Vagina (tissue), 2 donors: Measurements from ENCODE around the gene TRABD2B.

Source experiments
- CTCF ChIP-seq, 3 experiments: fragments of 450-650 bp in 2 of 3; fragments of 200-600 bp in 1 of 3; sonication (generic) in 1 of 3; IDR thresholded peaks; one replicate each; pipeline ENCODE4 v1.5.1; 2017 to 2019; ENCODE audit warnings: antibody characterized with exemption in 3 of 3, mild to moderate bottlenecking in 2 of 3, moderate library complexity in 2 of 3
- POLR2A ChIP-seq, 2 donors: fragments of 450-650 bp; IDR thresholded peaks; one replicate each; pipeline ENCODE4 v1.6.1; 2017; ENCODE audit warnings: antibody characterized with exemption in 2 of 2, mild to moderate bottlenecking in 2 of 2, moderate library complexity in 2 of 2

- TF ChIP-seq CTCF (IDR thresholded peaks at IDR 0.05) (no peak), POLR2A (IDR thresholded peaks at IDR 0.05) (no peak)
These were observed 269.5 kb downstream of the TRABD2B start for GRCh38 chr1:47727697-47728085.
